ENCODE measurements around the gene TIGD6.

TIGD6 gene

DNA sequence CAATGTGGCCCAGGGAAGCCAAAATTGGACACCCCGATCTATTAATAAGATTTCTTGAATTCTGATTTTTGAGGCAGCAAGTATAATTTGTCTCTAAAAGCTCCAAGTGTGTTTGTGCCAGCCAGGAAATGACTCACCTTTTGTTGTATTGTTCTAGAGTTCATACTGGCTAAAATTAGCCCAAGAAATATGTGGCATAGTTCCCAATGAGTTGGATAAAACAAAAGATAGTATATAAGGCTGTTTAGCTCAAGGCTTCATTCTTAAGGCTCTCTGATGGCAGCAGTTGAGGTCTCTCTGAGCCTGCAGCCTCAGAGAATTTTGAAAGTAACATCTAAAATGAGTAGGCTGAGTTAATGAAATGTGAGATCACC lies 21.7 kb upstream of the TIGD6 start:
- Histone ChIP-seq H3F3A (ENCODE audit: control insufficient read depth, insufficient read depth) (no peaks in the 10 kb centered on the region), H3K27me3 (ENCODE audit: control insufficient read depth, low read length) (no peaks in the 10 kb centered on the region), H3K79me2 (ENCODE audit: control insufficient read depth, low read length) (no peaks in the 10 kb centered on the region), H3K9me3 (ENCODE audit: control insufficient read depth, insufficient read depth, low read length) (no peaks in the 10 kb centered on the region), H4K20me1 (ENCODE audit: control insufficient read depth, insufficient read depth, low read depth, low read length) (no peaks in the 10 kb centered on the region), H3K4me3 (ENCODE audit: low read length) (no peak overlapping the region), H3K36me3 (ENCODE audit: control insufficient read depth, low read length) (peaks cover 97% of the 10 kb centered on the region), H3K9me2 (replicated peaks; ENCODE audit: control insufficient read depth, low read length) (no peaks in the 10 kb centered on the region), H3K27ac (ENCODE audit: low read depth, low read length) (no peak overlapping the region), H3K4me2 (ENCODE audit: low read length) (no peak overlapping the region), H3K4me1 (ENCODE audit: control insufficient read depth, low read length) (no peaks in the 10 kb centered on the region)
- TF ChIP-seq, protein P1, sequence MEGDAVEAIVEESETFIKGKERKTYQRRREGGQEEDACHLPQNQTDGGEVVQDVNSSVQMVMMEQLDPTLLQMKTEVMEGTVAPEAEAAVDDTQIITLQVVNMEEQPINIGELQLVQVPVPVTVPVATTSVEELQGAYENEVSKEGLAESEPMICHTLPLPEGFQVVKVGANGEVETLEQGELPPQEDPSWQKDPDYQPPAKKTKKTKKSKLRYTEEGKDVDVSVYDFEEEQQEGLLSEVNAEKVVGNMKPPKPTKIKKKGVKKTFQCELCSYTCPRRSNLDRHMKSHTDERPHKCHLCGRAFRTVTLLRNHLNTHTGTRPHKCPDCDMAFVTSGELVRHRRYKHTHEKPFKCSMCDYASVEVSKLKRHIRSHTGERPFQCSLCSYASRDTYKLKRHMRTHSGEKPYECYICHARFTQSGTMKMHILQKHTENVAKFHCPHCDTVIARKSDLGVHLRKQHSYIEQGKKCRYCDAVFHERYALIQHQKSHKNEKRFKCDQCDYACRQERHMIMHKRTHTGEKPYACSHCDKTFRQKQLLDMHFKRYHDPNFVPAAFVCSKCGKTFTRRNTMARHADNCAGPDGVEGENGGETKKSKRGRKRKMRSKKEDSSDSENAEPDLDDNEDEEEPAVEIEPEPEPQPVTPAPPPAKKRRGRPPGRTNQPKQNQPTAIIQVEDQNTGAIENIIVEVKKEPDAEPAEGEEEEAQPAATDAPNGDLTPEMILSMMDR (IDR thresholded peaks at IDR 0.05; ENCODE audit: low read depth, low read length, poor library complexity, severe bottlenecking), result no peak
- no peak for TF ChIP-seq EZH2phosphoT487 (IDR thresholded peaks at IDR 0.05; ENCODE audit: borderline replicate concordance, low read length)

DNA sequence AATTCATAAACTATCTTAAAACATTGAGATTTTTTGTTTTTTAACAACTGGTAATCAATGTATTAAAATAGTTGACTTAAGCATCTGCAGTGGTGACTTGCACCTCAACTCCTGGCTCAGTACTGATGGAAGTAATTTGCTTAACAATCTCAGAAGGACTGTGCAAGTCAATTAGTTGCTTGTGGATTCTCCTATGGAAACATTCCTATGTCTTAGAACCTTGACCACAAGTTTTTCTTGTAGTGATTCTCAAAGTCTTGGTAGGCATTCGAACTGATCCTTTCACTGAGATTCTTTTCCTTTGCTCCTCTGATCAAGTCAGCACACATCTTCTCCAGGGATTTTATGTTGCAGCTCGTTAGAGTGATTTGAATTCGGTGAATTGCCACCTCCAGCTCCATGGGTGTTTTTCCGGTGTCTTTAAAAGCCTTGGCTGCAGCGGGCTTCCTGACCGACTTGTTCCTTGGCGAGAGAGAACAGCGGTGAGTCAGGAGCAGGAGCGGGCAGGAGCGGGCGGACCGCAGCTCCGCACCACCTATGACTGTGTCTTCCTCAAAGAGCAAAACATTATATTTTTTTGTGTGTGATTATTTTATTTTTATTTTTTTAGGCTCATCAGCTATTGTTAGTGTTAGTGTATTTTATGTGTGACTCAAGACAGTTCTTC lies 21.2 kb upstream of the TIGD6 start:
- Histone ChIP-seq H3K27ac (ENCODE audit: low read depth, low read length) (no peak overlapping the region), H3F3A (ENCODE audit: control insufficient read depth, insufficient read depth) (no peaks in the 10 kb centered on the region), H3K9me2 (replicated peaks; ENCODE audit: control insufficient read depth, low read length) (no peaks in the 10 kb centered on the region), H4K20me1 (ENCODE audit: control insufficient read depth, insufficient read depth, low read depth, low read length) (no peaks in the 10 kb centered on the region), H3K9me3 (ENCODE audit: control insufficient read depth, insufficient read depth, low read length) (no peaks in the 10 kb centered on the region), H3K27me3 (ENCODE audit: control insufficient read depth, low read length) (no peaks in the 10 kb centered on the region), H3K79me2 (ENCODE audit: control insufficient read depth, low read length) (no peaks in the 10 kb centered on the region), H3K4me3 (ENCODE audit: low read length) (no peak overlapping the region), H3K4me2 (ENCODE audit: low read length) (no peak overlapping the region), H3K36me3 (ENCODE audit: control insufficient read depth, low read length) (peaks cover 97% of the 10 kb centered on the region), H3K4me1 (ENCODE audit: control insufficient read depth, low read length) (no peaks in the 10 kb centered on the region)
- TF ChIP-seq EZH2phosphoT487 (IDR thresholded peaks at IDR 0.05; ENCODE audit: borderline replicate concordance, low read length), result no peak
- TF ChIP-seq, protein P1 (IDR thresholded peaks at IDR 0.05; ENCODE audit: low read depth, low read length, poor library complexity, severe bottlenecking), result no peak

- Histone ChIP-seq H3F3A (ENCODE audit: control insufficient read depth, insufficient read depth) (no peaks in the 10 kb centered on the region), H4K20me1 (ENCODE audit: control insufficient read depth, insufficient read depth, low read depth, low read length) (no peaks in the 10 kb centered on the region), H3K4me2 (ENCODE audit: low read length) (no peak overlapping the region), H3K27ac (ENCODE audit: low read depth, low read length) (no peak overlapping the region), H3K4me3 (ENCODE audit: low read length) (no peak overlapping the region), H3K79me2 (ENCODE audit: control insufficient read depth, low read length) (no peaks in the 10 kb centered on the region), H3K9me2 (replicated peaks; ENCODE audit: control insufficient read depth, low read length) (no peaks in the 10 kb centered on the region), H3K27me3 (ENCODE audit: control insufficient read depth, low read length) (no peaks in the 10 kb centered on the region), H3K9me3 (ENCODE audit: control insufficient read depth, insufficient read depth, low read length) (peaks cover 9% of the 10 kb centered on the region; the same call in 1 of the 2 replicates), H3K4me1 (ENCODE audit: control insufficient read depth, low read length) (no peaks in the 10 kb centered on the region), H3K36me3 (ENCODE audit: control insufficient read depth, low read length) (peaks cover 100% of the 10 kb centered on the region)
- no peak for TF ChIP-seq EZH2phosphoT487 (IDR thresholded peaks at IDR 0.05; ENCODE audit: borderline replicate concordance, low read length)
- TF ChIP-seq, protein P1 (IDR thresholded peaks at IDR 0.05; ENCODE audit: low read depth, low read length, poor library complexity, severe bottlenecking), result no peak
Measured at GRCh38 chr5:150020249-150020648, 19.8 kb upstream of the TIGD6 start.

Data from DOHH2 (cell line).